Tibial nerve (tissue), 4 donors: ENCODE results near the gene HMCN1. TPM values are rescaled to one million over a fixed set of nuclear protein-coding genes. Genes with fewer than 3 reads are reported as not detected.
A peak's percentile ranks its signal among the peaks of the same experiment; 100 is the strongest.

Source experiments
- DNase-seq, 2 donors: peaks; one replicate each; pipeline ENCODE4 v3.0.0-alpha.2; 2019; ENCODE audit warnings: low spot score in 2 of 2
- H3K27ac ChIP-seq, 4 donors: fragments of 200-600 bp; sonication (generic) in 3 of 4; one replicate each; pipeline ENCODE4 v1.5.1; 2017 to 2019; ENCODE audit warnings: mild to moderate bottlenecking in 1 of 4
- H3K27me3 ChIP-seq, 2 donors: fragments of 200-600 bp; sonication (generic) in 1 of 2; one replicate each; pipeline versions ENCODE4 v1.5.1 to v1.6.0; 2017 to 2019
- H3K36me3 ChIP-seq, 3 donors: fragments of 200-600 bp; sonication (generic); one replicate each; pipeline ENCODE4 v1.5.1; 2018 to 2019
- H3K4me1 ChIP-seq, 4 donors: fragments of 200-600 bp; sonication (generic) in 3 of 4; one replicate each; pipeline ENCODE4 v1.5.1; 2017 to 2019
- H3K4me3 ChIP-seq, 4 donors: fragments of 200-600 bp; sonication (generic) in 3 of 4; one replicate each; pipeline ENCODE4 v1.5.1; 2017 to 2019; ENCODE audit warnings: mild to moderate bottlenecking in 1 of 4, moderate library complexity in 1 of 4
- H3K9me3 ChIP-seq, 4 donors: fragments of 200-600 bp; sonication (generic) in 3 of 4; one replicate each; pipeline ENCODE4 v1.5.1; 2017 to 2019
- CTCF ChIP-seq, 5 experiments: fragments of 200-600 bp in 3 of 5; fragments of 450-650 bp in 2 of 5; sonication (generic) in 3 of 5; IDR thresholded peaks; one replicate each; pipeline ENCODE4 v1.5.1; 2016 to 2019; ENCODE audit warnings: antibody characterized with exemption in 5 of 5, mild to moderate bottlenecking in 3 of 5, moderate library complexity in 2 of 5
- EP300 ChIP-seq, 2 donors: sonication (generic); formaldehyde crosslinking; IDR thresholded peaks; one replicate each; pipeline ENCODE4 v1.6.1; 2017; ENCODE audit warnings: antibody characterized with exemption in 2 of 2, mild to moderate bottlenecking in 1 of 2
- POLR2A ChIP-seq, 2 donors: fragments of 450-650 bp; IDR thresholded peaks; one replicate each; pipeline ENCODE4 v1.6.1; 2017; ENCODE audit warnings: antibody characterized with exemption in 2 of 2, mild to moderate bottlenecking in 2 of 2, moderate library complexity in 2 of 2
- WGBS, 2 donors: methylation state at CpG; one replicate each; pipeline ENCODE4 v1.1.5; 2018; 5-methylcytosine and 5-hydroxymethylcytosine counted together
- total RNA-seq, 4 donors: library from RNA; depleted of rRNA; stranded (reverse); fragments of >200 nt; gene quantifications; one replicate each; pipeline ENCODE4 v1.1.0, GENCODE V29; 2016

HMCN1 gene
- 10 to 100 TPM in 1 of 4 donors, 1 to 10 TPM in 3; 2.1 to 13.3 (median 3.9) TPM for total RNA-seq

GRCh38 chr1:185733818-185734735, at the start of gene HMCN1:
Gene HMCN1 (plus strand): TSS chr1:185734391. CDS start chr1:185734780, 389 bp downstream.
- no peaks in the 10 kb centered on the region for H3K36me3 ChIP-seq
- 2 to 3% methylated on average over 31 to 41 of the region's 47 CpGs for WGBS, 2 donors
- DNase-seq: peak; percentile 25 to 59
- peak within 1 kb of the TSS; percentile 27 to 56 (median 38) for H3K4me3 ChIP-seq
- peaks cover 0 to 8% (median 3%) of the 10 kb centered on the region in 4 donors for H3K9me3 ChIP-seq
- peaks cover 0 to 25% (median 5%) of the 10 kb centered on the region in 4 donors for H3K4me1 ChIP-seq
- peak within 1 kb of the TSS in 3 of 4 donors; percentile 37 to 77 (median 67) for H3K27ac ChIP-seq
- H3K27me3 ChIP-seq: no peaks in the 10 kb centered on the region
- TF ChIP-seq POLR2A (IDR thresholded peaks at IDR 0.05) (peak in 1 of 2 donors; percentile 31), CTCF (IDR thresholded peaks at IDR 0.05) (peak in 2 of 5 experiments; percentile 11 to 18), EP300 (IDR thresholded peaks at IDR 0.05) (peak in 1 of 2 donors; percentile 32)

- Histone ChIP-seq H3K27me3 (no peaks in the 10 kb centered on the region), H3K4me3 (no peak overlapping the region), H3K27ac (no peak overlapping the region), H3K36me3 (no peaks in the 10 kb centered on the region), H3K9me3 (no peaks in the 10 kb centered on the region), H3K4me1 (no peaks in the 10 kb centered on the region)
- no peak for DNase-seq
- TF ChIP-seq EP300 (IDR thresholded peaks at IDR 0.05) (no peak), CTCF (IDR thresholded peaks at IDR 0.05) (no peak), POLR2A (IDR thresholded peaks at IDR 0.05) (no peak)
Observed at GRCh38 chr1:185686821-185687778, 47.1 kb upstream of the HMCN1 start.

- DNase-seq: no peak
- Histone ChIP-seq H3K27me3 (no peaks in the 10 kb centered on the region), H3K36me3 (no peaks in the 10 kb centered on the region), H3K27ac (no peak overlapping the region), H3K4me1 (peaks cover 0 to 4% (median 0%) of the 10 kb centered on the region in 4 donors), H3K4me3 (no peak overlapping the region), H3K9me3 (no peaks in the 10 kb centered on the region)
- no peak for TF ChIP-seq POLR2A (IDR thresholded peaks at IDR 0.05)
- TF ChIP-seq EP300 (IDR thresholded peaks at IDR 0.05): no peak
- TF ChIP-seq CTCF (IDR thresholded peaks at IDR 0.05): no peak
- 84 to 86% methylated on average over 2 of the region's 2 CpGs for WGBS, 2 donors
Observed at GRCh38 chr1:185690527-185690926, 43.7 kb upstream of the HMCN1 start.

GRCh38 chr1:185693654-185694053, 40.5 kb upstream of the HMCN1 start:
- H3K27ac ChIP-seq: peak overlapping the region in 3 of 4 donors; percentile 12 to 54 (median 47)
- 56 to 66% methylated on average over 6 of the region's 6 CpGs for WGBS, 2 donors

More at GRCh38 chr1:185693654-185694053, 40.5 kb upstream of the HMCN1 start:
- Histone ChIP-seq H3K4me3 (peak overlapping the region in 2 of 4 donors; percentile 9 to 11), H3K4me1 (peaks cover 0 to 4% (median 0%) of the 10 kb centered on the region in 4 donors), H3K9me3 (no peaks in the 10 kb centered on the region), H3K27me3 (no peaks in the 10 kb centered on the region), H3K36me3 (no peaks in the 10 kb centered on the region)
- no peak for DNase-seq
- TF ChIP-seq POLR2A (IDR thresholded peaks at IDR 0.05): no peak
- no peak for TF ChIP-seq CTCF (IDR thresholded peaks at IDR 0.05)
- TF ChIP-seq EP300 (IDR thresholded peaks at IDR 0.05): no peak
